Measurements from ENCODE around the gene DPM3.
"Not testable (repeated sequence)": the region's sequence is repeated elsewhere in the genome, so short reads cannot be mapped to it uniquely, and the experiment has no call there.

Gene DPM3

GRCh38 chr1:155123801-155124200, 16.5 kb downstream of the DPM3 start:
- DNase-seq = no peak

GRCh38 chr1:155122308-155122707, 18.0 kb downstream of the DPM3 start:
- no peak for DNase-seq

GRCh38 chr1:155121249-155121648, 19.1 kb downstream of the DPM3 start:
- DNase-seq = no peak

GRCh38 chr1:155120253-155120652, 20.1 kb downstream of the DPM3 start:
- DNase-seq = no peak

- not testable (repeated sequence) for DNase-seq
Measured at GRCh38 chr1:155118090-155118489, 22.2 kb downstream of the DPM3 start.

GRCh38 chr1:155117610-155118009, 22.7 kb downstream of the DPM3 start:
- DNase-seq = no peak

- DNase-seq = no peak
Measured at GRCh38 chr1:155116113-155116764, 24.1 kb downstream of the DPM3 start.

GRCh38 chr1:155113450-155113980, 26.8 kb downstream of the DPM3 start:
- no peak for DNase-seq

- no peak for DNase-seq
Measured at GRCh38 chr1:155110826-155111225, 29.5 kb downstream of the DPM3 start.

GRCh38 chr1:155110381-155110780, 29.9 kb downstream of the DPM3 start:
- no peak for DNase-seq

- DNase-seq = no peak
Measured at GRCh38 chr1:155108296-155108695, 32.0 kb downstream of the DPM3 start.

GRCh38 chr1:155107309-155108264, 32.7 kb downstream of the DPM3 start:
- DNase-seq = no peak

- no peak for DNase-seq
Measured at GRCh38 chr1:155106862-155107261, 33.5 kb downstream of the DPM3 start.

- no peak for DNase-seq
Measured at GRCh38 chr1:155105604-155106011, 34.7 kb downstream of the DPM3 start.

GRCh38 chr1:155104605-155105534, 35.5 kb downstream of the DPM3 start:
- no peak for DNase-seq

- no peak for DNase-seq
Measured at GRCh38 chr1:155103325-155103724, 37.0 kb downstream of the DPM3 start.

- DNase-seq = no peak
Measured at GRCh38 chr1:155099331-155099730, 41.0 kb downstream of the DPM3 start.

- DNase-seq = no peak
Measured at GRCh38 chr1:155094622-155094948, 45.7 kb downstream of the DPM3 start.

- no peak for DNase-seq
Measured at GRCh38 chr1:155093911-155094621, 46.3 kb downstream of the DPM3 start.

GRCh38 chr1:155092641-155093040, 47.7 kb downstream of the DPM3 start:
- no peak for DNase-seq

GRCh38 chr1:155092131-155092530, 48.2 kb downstream of the DPM3 start:
- no peak for DNase-seq
